HG02571 (cell line): Measurements from ENCODE around the gene AGBL5.
"Not testable (repeated sequence)": the region's sequence is repeated elsewhere in the genome, so short reads cannot be mapped to it uniquely, and the experiment has no call there.

Experiments
- ATAC-seq: cut with Tn5 transposase; IDR thresholded peaks from one replicate; pipeline ENCODE4 v1.9.1; 2021; ENCODE audit warnings: mild to moderate bottlenecking, moderate library complexity; ENCODE audit not compliant: unreplicated experiment

Gene AGBL5

DNA sequence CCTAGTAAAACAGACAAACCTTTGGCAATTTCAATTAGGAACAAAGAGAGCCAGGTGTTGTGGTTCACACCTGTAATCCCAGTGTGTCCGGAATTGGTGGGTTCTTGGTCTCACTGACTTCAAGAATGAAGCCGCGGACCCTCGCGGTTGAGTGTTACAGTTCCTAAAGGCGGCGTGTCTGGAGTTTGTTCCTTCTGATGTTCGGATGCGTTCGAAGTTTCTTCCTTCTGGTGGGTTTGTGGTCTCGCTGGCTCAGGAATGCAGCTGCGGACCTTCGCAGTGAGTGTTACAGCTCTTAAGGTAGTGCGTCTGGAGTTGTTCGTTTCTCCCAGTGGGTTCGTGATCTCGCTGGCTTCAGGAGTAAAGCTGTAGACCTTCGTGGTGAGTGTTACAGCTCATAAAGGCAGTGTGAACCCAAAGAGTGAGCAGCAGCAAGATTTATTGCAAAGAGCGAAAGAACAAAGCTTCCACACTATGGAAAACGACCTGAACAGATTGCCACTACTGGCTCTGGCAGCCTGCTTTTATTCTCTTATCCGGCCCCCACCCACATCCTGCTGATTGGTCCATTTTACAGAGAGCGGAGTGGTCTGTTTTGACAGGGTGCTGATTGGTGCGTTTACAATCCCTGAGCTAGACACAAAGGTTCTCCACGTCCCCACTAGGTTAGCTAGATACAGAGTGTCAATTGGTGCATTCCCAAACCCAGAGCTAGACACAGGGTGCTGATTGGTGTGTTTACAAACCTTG is 59.3 kb downstream of the AGBL5 start:
- not testable (repeated sequence) for ATAC-seq

DNA sequence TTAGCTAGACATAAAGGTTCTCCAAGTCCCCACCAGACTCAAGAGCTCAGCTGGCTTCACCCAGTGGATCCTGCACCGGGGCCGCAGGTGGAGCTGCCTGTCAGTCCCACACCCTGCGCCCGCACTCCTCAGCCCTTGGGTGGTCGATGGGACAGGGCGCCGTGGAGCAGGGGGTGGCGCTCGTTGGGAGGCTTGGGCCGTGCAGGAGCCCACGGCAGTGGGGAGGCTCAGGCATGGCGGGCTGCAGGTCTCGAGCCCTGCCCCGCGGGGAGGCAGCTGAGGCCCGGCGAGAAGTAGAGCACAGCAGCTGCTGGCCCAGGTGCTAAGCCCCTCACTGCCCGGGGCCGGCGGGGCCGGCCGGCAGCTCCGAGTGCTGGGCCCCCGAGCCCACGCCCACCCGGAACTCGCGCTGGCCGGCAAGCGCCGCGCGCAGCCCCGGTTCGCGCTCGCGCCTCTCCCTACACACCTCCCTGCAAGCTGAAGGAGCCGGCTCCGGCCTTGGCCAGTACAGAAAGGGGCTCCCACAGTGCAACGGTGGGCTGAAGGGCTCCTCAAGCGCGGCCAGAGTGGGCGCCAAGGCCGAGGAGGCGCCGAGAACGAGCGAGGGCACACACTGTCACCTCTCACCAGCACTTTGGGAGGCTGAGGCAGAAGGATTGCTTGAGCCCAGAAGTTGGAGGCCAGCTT is 60.1 kb downstream of the AGBL5 start:
- not testable (repeated sequence) for ATAC-seq

DNA sequence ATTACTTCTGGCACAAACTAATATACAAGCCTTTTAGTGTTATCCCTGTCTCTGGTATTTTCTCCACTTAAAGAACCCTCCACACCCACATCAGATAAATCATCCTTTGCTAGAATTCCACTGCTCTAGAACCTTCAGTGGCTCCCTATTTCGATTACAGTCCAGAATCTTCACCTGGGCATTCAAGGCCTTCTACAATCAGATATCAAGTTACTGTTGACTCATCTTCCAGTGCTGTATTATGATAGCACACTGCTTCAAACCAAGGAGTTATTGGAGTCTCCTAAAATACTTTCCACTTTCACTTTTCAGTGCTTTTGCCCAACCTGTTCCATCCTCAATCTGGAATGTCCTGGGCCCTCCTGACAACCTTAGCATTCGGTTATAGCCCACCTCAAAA is 64.1 kb downstream of the AGBL5 start:
- ATAC-seq = no peak

DNA sequence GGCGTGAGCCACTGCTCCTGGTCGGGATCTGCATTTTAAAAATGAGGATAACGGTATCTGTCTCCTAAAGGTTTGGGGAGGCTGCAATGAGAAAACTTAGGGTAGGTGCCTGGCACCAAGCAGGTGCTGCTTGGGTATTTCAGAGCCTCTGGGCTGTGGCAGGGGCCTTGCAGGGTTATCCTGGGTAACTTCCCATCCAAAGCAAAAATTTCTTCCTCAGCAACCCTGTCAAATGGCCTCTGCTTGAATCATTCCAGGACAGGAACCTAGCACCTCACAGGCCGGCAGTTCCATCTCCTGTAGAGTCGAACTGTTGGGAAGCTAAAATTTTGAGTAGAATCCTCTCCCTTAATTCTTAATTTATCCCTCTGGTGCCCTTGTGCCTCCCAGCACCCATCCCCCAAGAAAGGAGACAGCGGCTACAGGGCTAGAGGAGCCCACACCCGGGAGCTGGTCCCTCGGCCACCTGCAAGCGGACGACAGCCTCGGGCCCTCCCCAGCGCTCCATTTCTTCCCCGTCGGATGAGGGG is 66.6 kb downstream of the AGBL5 start:
- ATAC-seq = no peak

DNA sequence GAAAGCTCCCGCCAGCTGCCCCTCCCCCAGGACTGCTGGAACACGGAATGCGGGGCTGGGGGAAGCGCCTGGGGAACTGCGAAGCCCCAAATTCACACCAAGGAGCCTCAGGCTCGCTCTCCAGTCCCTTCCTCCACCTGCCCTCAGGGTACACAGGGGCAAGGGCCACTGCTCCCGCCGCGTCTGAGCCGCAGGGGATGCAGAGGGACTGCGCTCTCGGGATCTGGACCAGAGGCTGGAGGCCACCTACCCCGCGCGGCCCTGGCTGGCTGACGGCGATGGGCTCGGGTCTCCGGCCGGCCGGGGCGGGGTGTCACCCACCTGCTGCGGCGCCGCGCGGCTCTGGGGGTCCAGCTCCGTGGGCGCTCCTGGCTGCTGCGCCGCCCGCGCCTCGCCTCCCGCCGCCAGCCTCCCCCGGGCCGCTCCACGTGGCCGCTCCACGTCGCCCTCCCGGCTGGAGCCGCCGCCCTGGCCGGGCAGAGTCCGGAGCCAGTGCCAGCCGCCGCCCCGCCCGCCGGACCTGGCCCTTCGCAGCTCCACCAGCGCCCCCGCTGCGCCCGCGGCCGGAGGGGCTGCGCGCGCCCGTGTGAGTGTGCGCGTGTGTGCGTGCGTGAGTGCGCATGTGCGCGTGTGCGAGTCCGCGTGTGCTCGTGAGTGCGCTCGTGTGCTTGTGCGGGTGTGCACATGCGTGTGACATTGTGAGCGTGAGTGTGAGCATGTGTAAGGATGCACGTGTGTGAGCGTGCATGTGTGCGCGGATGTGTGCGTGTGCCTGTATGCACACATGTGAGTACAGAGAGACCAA is 67.3 kb downstream of the AGBL5 start, which contains the start of gene CGREF1:
Gene CGREF1, minus strand, starts transcription at position 604 of the 805 bp plus-strand sequence. CDS start 14,762 bp downstream, outside the sequence.
- ATAC-seq = no peak

DNA sequence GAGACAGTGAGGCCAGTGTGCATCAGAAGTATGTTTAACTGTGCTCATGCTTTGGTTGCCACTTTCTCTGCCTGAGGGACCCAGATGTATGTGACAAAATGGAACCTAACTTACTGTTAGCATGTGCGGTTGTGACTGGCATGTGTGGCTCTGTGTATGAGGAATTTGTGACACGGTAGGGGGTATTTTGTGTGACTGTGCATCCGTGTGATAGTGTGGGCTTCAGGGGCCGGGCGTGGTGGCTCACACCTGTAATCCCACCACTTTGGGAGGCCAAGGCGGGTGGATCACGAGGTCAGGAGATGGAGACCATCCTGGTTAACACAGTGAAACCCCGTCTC is 67.8 kb downstream of the AGBL5 start:
- not testable (repeated sequence) for ATAC-seq
